Loucy (cell line): ENCODE results near the gene TACC2.
"Not testable (repeated sequence)": the region's sequence is repeated elsewhere in the genome, so short reads cannot be mapped to it uniquely, and the experiment has no call there.

Experiments
- H2AFZ ChIP-seq: fragments of 200-600 bp; sonication (generic); 2 replicates; pipeline ENCODE4 v1.6.0; 2016; ENCODE audit warnings: antibody characterized with exemption, mild to moderate bottlenecking, low read length, moderate library complexity
- H3F3A ChIP-seq: fragments of 200-600 bp; 2 replicates; pipeline ENCODE4 v1.6.0; 2016; ENCODE audit warnings: antibody characterized with exemption, low read depth, mild to moderate bottlenecking
- H3K27me3 ChIP-seq: fragments of 200-600 bp; sonication (generic); 2 replicates; pipeline ENCODE4 v1.6.1; 2014; ENCODE audit warnings: low read length, mild to moderate bottlenecking; ENCODE audit not compliant: insufficient read depth, poor library complexity, severe bottlenecking
- H3K36me3 ChIP-seq: fragments of 200-600 bp; sonication (generic); 2 replicates; pipeline ENCODE4 v1.6.1; 2016; ENCODE audit warnings: low read length; ENCODE audit not compliant: insufficient read depth
- H3K4me1 ChIP-seq: fragments of 200-600 bp; sonication (generic); 2 replicates; pipeline ENCODE4 v1.5.1; 2014; ENCODE audit warnings: low read length, mild to moderate bottlenecking; ENCODE audit not compliant: insufficient read depth, poor library complexity, severe bottlenecking
- H3K4me2 ChIP-seq: fragments of 200-600 bp; sonication (generic); 2 replicates; pipeline ENCODE4 v1.6.0; 2014; ENCODE audit warnings: antibody characterized with exemption, low read length, low read depth, mild to moderate bottlenecking; ENCODE audit not compliant: poor library complexity, severe bottlenecking
- H3K4me3 ChIP-seq: fragments of 200-600 bp; sonication (generic); 2 replicates; pipeline ENCODE4 v1.5.1; 2014; ENCODE audit warnings: low read length, mild to moderate bottlenecking, mixed read lengths; ENCODE audit not compliant: poor library complexity, severe bottlenecking
- H3K79me2 ChIP-seq: fragments of 200-600 bp; sonication (generic); 2 replicates; pipeline ENCODE4 v1.6.1; 2014; ENCODE audit warnings: low read length; ENCODE audit not compliant: insufficient read depth
- H3K9ac ChIP-seq: fragments of 200-600 bp; sonication (generic); 2 replicates; pipeline ENCODE4 v1.6.0; 2014; ENCODE audit warnings: mild to moderate bottlenecking, low read depth, low read length, moderate library complexity; ENCODE audit not compliant: poor library complexity, severe bottlenecking
- H3K9me2 ChIP-seq: fragments of 200-600 bp; sonication (generic); replicated peaks from 2 replicates; pipeline ENCODE4 v1.6.1; 2016; ENCODE audit warnings: low read depth, low read length, mixed read lengths
- H3K9me3 ChIP-seq: fragments of 200-600 bp; sonication (generic); 2 replicates; pipeline ENCODE4 v1.6.1; 2014; ENCODE audit warnings: mild to moderate bottlenecking, antibody characterized with exemption, low read length, low read depth; ENCODE audit not compliant: insufficient read depth
- H4K20me1 ChIP-seq: fragments of 200-600 bp; sonication (generic); 2 replicates; pipeline ENCODE4 v1.6.0; 2014; ENCODE audit warnings: antibody characterized with exemption, low read length, mild to moderate bottlenecking; ENCODE audit not compliant: insufficient read depth, poor library complexity, severe bottlenecking
- EZH2phosphoT487 ChIP-seq: fragments of 200-600 bp; IDR thresholded peaks from 2 replicates; pipeline ENCODE4 v1.6.1; 2018; ENCODE audit warnings: antibody characterized with exemption, mild to moderate bottlenecking, moderate library complexity, borderline replicate concordance
- TF ChIP-seq, protein P1 (sequence below): fragments of 200-600 bp; sonication (generic); conservative IDR thresholded peaks from 2 replicates; pipeline ENCODE4 v1.5.1; 2014; ENCODE audit warnings: mild to moderate bottlenecking, antibody characterized with exemption, low read length

The TACC2 gene

DNA sequence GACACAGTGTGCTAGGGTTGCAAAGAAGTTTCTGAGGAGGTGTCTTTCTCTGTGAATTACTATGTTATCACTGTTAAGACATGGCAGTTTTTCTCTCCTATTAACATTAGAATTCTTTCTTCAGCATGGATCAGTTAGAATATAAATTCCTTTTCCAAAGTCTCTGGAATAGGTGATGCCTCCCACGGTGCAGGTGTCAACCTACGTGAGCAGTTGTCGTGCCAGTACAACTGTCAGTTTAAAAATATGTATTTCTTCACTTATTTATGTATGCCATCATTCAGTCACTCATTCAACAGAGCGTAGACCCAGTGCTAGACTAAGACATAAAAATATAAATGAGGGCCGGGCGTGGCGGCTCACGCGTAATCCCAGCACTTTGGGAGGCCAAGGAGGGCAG is 83.5 kb downstream of the TACC2 start:
- Histone ChIP-seq H3K9me2 (no peaks in the 10 kb centered on the region), H3K4me1 (no peaks in the 10 kb centered on the region), H3K27me3 (no peaks in the 10 kb centered on the region), H3K4me3 (no peak overlapping the region), H3K79me2 (no peaks in the 10 kb centered on the region), H2AFZ (no peak overlapping the region), H3K9me3 (no peaks in the 10 kb centered on the region), H3F3A (no peaks in the 10 kb centered on the region), H3K4me2 (no peak overlapping the region), H4K20me1 (no peaks in the 10 kb centered on the region), H3K36me3 (no peaks in the 10 kb centered on the region), H3K9ac (no peak overlapping the region)
- TF ChIP-seq, protein P1, sequence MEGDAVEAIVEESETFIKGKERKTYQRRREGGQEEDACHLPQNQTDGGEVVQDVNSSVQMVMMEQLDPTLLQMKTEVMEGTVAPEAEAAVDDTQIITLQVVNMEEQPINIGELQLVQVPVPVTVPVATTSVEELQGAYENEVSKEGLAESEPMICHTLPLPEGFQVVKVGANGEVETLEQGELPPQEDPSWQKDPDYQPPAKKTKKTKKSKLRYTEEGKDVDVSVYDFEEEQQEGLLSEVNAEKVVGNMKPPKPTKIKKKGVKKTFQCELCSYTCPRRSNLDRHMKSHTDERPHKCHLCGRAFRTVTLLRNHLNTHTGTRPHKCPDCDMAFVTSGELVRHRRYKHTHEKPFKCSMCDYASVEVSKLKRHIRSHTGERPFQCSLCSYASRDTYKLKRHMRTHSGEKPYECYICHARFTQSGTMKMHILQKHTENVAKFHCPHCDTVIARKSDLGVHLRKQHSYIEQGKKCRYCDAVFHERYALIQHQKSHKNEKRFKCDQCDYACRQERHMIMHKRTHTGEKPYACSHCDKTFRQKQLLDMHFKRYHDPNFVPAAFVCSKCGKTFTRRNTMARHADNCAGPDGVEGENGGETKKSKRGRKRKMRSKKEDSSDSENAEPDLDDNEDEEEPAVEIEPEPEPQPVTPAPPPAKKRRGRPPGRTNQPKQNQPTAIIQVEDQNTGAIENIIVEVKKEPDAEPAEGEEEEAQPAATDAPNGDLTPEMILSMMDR: no peak
- TF ChIP-seq EZH2phosphoT487: no peak

DNA sequence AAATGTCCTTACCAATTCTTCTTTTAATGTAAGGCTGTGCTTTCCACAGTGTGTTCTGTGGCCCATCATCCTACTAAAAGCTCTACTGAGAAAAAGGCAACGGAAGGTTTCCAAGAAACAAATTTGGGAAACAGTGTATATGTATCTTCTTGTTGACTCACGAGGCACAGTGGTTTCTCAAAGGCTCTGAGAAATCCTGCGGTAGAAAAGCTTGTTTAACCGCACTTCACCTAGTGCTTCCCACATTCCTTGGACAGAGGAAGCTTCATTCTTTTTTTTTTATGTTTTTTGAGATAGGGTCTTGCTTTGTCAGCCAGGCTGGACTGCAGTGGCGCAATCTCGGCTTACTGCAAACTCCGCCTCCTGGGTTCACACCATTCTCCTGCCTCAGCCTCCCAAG is 84.5 kb downstream of the TACC2 start:
- TF ChIP-seq, protein P1: no peak
- TF ChIP-seq EZH2phosphoT487: no peak
- no peaks in the 10 kb centered on the region for H3K9me3 ChIP-seq
- H3K4me3 ChIP-seq: no peak overlapping the region
- H3K9ac ChIP-seq: no peak overlapping the region
- H3F3A ChIP-seq: no peaks in the 10 kb centered on the region
- no peaks in the 10 kb centered on the region for H3K79me2 ChIP-seq
- H3K9me2 ChIP-seq: no peaks in the 10 kb centered on the region
- no peaks in the 10 kb centered on the region for H3K36me3 ChIP-seq
- no peak overlapping the region for H2AFZ ChIP-seq
- no peaks in the 10 kb centered on the region for H3K4me1 ChIP-seq
- no peaks in the 10 kb centered on the region for H4K20me1 ChIP-seq
- H3K4me2 ChIP-seq: no peak overlapping the region
- no peaks in the 10 kb centered on the region for H3K27me3 ChIP-seq

DNA sequence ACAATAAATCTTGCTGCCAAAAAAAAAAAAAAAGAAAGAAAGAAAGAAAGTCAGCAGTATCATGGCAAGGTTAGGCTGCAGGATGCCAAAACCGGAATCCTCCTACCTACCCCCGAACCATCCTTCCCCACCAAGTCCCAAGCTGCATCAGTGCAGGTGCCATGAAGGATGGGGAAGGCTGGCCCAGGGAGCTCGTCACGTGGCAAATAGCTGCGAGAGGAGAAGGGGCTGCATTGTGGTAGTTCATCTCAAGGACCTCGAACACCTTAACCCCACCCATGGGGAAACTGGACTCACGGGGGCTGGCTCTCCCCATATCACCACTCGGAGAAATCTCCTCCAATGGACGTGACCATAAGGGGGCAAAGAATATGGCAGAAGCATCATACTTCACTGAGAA is 86.2 kb downstream of the TACC2 start:
- TF ChIP-seq, protein P1: no peak
- TF ChIP-seq EZH2phosphoT487: no peak
- H3K27me3 ChIP-seq: no peaks in the 10 kb centered on the region
- H3K4me3 ChIP-seq: no peak overlapping the region
- H3K36me3 ChIP-seq: no peaks in the 10 kb centered on the region
- H4K20me1 ChIP-seq: no peaks in the 10 kb centered on the region
- H3K4me2 ChIP-seq: no peak overlapping the region
- H3K9me3 ChIP-seq: no peaks in the 10 kb centered on the region
- H2AFZ ChIP-seq: no peak overlapping the region
- H3K9ac ChIP-seq: no peak overlapping the region
- H3K9me2 ChIP-seq: no peaks in the 10 kb centered on the region
- no peaks in the 10 kb centered on the region for H3K4me1 ChIP-seq
- H3K79me2 ChIP-seq: no peaks in the 10 kb centered on the region
- no peaks in the 10 kb centered on the region for H3F3A ChIP-seq

DNA sequence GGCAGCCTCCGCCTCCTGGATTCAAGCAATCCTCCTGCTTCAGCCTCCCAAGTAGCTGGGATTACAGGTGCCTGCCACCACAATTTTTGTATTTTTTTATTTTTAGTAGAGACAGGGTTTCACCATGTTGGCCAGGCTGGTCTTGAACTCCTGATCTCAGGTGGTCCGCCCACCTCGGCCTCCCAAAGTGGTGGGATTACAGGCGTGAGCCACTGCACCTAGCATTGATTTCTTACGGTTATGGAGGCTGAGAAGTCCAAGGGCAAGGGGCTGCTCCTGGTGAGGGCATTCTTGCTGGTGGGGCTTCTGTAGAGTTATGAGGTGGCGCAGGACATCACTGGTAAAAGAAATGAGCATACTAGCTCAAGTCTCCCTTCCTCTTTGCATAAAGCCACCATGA is 86.9 kb downstream of the TACC2 start:
- H4K20me1 ChIP-seq, H3K9me3 ChIP-seq, H3K9me2 ChIP-seq, H3K4me1 ChIP-seq, H3K4me3 ChIP-seq, H2AFZ ChIP-seq, H3K36me3 ChIP-seq, H3F3A ChIP-seq, H3K27me3 ChIP-seq, H3K9ac ChIP-seq, H3K4me2 ChIP-seq, H3K79me2 ChIP-seq: not testable (repeated sequence)
